GM18867 (cell line): ENCODE measurements around the gene TRAF5.

ENCODE experiments used
- ATAC-seq: cut with Tn5 transposase; IDR thresholded peaks from one replicate; pipeline ENCODE4 v1.9.1; 2021; ENCODE audit warnings: mild to moderate bottlenecking, moderate library complexity; ENCODE audit not compliant: unreplicated experiment

The TRAF5 gene

GRCh38 chr1:211327346-211327921, 801 bp downstream of the TRAF5 start:
- ATAC-seq = peak; percentile 36

GRCh38 chr1:211328084-211328694, 1.6 kb downstream of the TRAF5 start:
- ATAC-seq = no peak

DNA sequence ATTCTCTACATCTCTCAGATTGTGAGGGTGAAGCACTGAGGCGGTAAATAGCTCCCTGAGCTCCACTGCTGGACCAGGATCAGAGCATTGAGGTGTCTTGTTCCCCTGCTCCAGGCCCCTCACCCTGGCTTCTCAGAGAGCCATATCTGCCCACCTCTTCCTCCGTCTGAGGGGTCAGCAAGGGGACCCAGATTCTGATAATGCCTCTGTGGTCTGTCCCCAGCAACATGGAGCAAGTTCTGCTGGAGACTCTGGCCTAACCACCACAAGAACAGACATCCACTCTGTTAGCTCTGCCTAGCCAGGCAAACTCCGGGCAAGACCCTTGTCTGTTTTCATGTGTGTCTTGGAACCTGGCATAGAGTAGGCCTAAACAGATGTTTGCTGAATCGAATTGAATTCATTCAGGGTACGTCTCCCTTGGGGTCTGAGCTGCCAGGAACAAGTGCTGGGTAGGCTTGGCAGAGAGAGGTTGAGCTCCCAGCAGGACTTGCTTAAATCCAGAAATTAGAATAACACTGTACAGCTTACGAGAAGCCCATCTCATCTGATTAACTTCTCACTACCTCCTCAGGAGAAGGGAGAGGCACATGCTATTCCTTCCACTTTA, 2.3 kb downstream of the TRAF5 start:
- no peak for ATAC-seq

GRCh38 chr1:211329764-211330201, 3.1 kb downstream of the TRAF5 start:
- peak; percentile 58 for ATAC-seq

DNA sequence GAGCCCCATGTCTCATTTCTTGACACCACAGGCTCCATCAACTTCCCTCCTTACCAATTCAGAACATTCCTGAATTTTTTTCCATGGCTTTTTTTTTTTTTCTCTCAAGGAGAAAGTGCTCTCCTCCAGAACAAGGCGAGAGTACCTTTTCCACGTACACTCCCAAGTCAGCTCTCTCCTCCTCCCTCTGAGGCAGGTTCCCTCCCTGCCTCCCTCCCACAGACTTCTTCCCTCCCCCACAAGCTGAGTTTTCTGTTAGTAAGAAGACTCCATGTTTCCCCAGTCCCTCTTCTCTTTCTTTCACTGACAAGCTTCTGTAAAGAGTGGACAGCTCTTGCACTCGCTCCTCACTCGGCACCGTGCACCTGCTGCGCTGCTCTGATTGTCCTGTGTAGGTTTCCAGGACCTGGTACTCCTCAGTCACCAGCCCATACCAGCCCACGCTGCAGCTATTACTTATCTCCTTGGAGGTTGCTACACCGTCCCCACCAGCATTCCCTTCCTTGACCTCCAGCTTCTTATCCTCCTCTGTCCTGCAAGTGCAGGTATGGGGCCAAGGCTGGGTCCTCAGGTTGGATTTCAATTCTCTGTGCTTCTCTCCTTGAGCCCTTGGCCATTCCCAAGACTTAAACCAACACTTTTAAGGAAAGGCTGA, 3.8 kb downstream of the TRAF5 start:
- ATAC-seq = no peak

- ATAC-seq = no peak
Observed at GRCh38 chr1:211331011-211331709, 4.5 kb downstream of the TRAF5 start.

DNA sequence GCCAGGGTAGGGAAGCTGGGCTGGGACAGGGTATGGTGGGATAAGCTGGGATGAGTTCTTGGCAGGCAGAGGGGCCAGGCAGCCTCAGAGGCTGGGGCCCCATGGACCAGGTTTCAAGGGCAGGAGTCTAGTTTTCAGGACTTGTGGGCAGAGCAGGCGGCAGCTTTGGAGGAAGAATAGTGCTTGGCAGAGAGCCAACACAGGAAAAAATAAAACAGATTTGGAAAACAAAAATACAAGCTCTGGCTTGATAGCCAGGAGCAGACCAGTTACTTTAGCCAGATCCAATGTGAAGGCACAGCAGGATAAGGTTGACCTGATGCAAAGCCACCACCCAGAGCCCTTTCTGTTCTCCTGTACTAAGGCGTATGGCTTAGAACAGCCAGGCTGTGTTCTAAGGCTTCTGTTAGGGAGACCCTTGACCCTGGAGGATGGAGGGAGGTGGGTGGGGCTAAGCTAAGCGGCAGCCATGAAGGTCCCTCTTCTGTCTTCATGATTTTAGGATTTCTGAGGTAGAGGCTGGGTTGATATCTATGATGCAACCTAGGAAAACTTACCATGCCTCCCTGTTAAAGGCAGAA, 5.5 kb downstream of the TRAF5 start:
- no peak for ATAC-seq

- no peak for ATAC-seq
Observed at GRCh38 chr1:211332830-211333229, 6.2 kb downstream of the TRAF5 start.

- no peak for ATAC-seq
Observed at GRCh38 chr1:211333906-211334305, 7.3 kb downstream of the TRAF5 start.

DNA sequence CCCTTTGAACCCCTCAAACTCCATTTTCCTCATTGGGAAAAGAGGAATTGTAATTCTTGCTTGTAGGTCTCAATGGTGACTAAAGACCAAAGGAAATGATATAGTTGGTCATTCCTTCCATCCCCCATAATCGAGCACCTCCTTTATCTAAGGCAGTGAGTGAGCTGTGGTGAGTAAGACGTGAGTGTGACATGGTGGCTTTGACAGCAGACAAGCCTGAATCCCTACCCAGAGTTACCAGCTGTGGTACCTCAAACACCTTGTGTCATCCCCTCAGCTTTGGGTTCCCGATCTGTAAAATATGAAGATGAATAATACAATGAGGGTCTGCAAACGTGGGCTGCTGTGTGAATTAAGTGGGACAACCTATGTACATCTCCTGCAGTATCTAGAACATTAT, 8.4 kb downstream of the TRAF5 start:
- no peak for ATAC-seq

DNA sequence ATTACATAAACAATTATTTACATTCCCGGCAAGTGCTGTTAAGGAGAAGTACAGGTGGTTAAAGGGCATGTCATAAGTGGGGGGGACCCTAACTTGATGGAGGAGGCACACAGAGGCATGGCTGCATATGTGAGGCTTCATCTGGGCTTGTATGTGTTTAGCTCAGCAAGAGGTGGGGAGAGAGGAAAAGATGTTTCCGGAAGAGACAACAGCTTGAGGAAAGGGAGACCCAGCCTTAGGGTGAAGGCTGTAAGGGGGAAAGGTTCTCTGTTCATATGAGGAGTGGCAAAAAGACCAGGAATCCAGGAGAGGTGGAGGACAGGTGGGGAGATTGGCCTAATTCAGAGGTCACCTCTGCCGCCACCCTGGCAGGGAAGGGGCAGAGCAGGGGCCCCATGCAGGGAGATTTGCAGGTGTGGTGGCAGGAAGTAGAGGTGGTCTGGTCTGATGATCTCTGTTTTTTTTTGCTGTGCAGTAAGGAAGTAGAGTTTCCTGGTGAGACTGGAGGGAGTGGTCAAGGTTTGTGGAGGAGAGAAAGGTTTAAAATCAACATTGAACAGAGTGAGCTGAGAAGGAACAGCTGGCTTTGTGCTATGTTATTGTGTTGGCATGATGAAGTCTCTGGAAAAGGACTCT, 9.0 kb downstream of the TRAF5 start:
- ATAC-seq = peak; percentile 95

- no peak for ATAC-seq
Observed at GRCh38 chr1:211336161-211336560, 9.5 kb downstream of the TRAF5 start.

GRCh38 chr1:211336775-211337174, 10.1 kb downstream of the TRAF5 start:
- ATAC-seq = no peak

- ATAC-seq = no peak
Observed at GRCh38 chr1:211337430-211338223, 11.0 kb downstream of the TRAF5 start.

- ATAC-seq = no peak
Observed at GRCh38 chr1:211338224-211338620, 11.6 kb downstream of the TRAF5 start.

- ATAC-seq = no peak
Observed at GRCh38 chr1:211339631-211340041, 13.0 kb downstream of the TRAF5 start.

DNA sequence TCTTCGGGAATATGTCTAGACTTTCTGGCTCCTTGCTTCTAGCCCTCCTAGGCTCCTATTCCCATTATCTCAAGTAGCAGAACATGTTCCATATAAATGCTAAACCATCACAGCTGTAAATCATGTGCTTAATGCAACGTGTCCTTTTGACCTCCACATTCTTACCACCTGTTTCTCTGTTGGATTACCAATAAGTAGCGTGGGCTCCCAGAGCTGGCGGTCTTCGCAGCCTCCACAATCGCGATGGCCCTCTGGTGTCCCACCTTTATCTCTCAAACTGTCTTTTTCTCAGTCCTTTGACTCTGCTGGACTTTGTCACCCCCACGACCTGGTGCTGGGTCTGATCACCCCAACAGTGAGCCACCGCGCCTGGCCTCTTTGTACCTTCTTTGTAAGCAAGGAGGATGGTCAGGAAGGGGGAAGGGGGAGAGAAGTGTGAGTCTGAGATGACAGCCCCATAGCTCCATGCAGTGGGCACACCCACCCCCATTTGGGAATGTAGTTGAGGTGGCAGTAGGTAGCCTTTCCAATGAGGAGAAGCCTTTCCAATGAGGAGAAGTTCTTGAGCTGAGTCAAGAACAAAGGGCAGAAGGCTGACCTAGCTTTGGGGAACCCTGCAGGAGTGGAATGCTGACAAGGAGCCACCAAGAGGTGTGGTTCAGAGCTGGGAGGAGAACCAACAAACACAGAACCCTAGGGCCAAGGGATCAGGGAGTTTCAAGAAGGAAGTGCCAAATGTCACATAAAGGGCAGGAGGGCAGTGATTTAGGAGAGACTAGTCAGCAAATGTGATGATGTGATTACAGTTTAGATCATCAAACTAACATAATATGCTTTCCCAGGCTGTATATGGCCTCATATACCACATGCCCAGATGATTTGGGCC, 14.2 kb downstream of the TRAF5 start:
- no peak for ATAC-seq

- no peak for ATAC-seq
Observed at GRCh38 chr1:211341999-211342398, 15.4 kb downstream of the TRAF5 start.

DNA sequence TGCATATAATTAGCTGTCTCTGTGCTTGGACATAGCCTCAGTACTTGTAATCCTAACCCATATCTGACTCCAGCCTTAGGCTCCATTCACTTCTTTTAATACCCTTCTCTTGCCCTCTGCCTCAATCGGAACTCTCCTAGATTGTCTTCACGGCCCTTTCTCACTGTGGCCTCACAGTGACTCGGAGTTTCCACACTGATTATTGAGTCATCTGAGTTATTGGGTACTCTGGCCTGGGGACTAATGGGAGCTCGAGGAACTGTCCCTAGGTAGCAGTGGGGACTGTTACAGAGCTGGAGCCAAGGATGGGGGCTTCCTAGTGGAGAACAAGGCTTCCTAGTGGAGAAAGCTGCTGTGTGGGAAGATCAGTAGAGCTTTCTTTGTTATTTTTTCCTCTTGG, 17.0 kb downstream of the TRAF5 start:
- no peak for ATAC-seq
